ENCODE measurements around the gene SLC8A1.

- TF ChIP-seq CSDC2 (CRISPR knock-in tag; IDR thresholded peaks at IDR 0.05) (no peak), ARNTL (CRISPR knock-in tag; IDR thresholded peaks at IDR 0.05; ENCODE audit: borderline replicate concordance, low read depth) (no peak), PATZ1 (CRISPR knock-in tag; IDR thresholded peaks at IDR 0.05; ENCODE audit: borderline replicate concordance) (no peak), ZFP30 (CRISPR knock-in tag; IDR thresholded peaks at IDR 0.05) (no peak), ZNF70 (CRISPR knock-in tag; IDR thresholded peaks at IDR 0.05) (no peak), ZFP3 (CRISPR knock-in tag; IDR thresholded peaks at IDR 0.05) (no peak), TCF4 (CRISPR knock-in tag; IDR thresholded peaks at IDR 0.05; ENCODE audit: borderline replicate concordance) (no peak)
Observed at GRCh38 chr2:40317761-40318160, 134.1 kb downstream of the SLC8A1 start.

All from SK-N-SH treated with all-trans-retinoic acid at 6 μM for 48 hours (cell line).